Osteocyte (in vitro differentiated cells): ENCODE measurements around the gene NAB2. TPM values are rescaled to one million over a fixed set of nuclear protein-coding genes. Genes with fewer than 3 reads are reported as not detected.

Experiments
- DNase-seq: peaks from one replicate; pipeline ENCODE4 v3.0.0; 2021; ENCODE audit warnings: mixed read lengths; ENCODE audit not compliant: unreplicated experiment; ENCODE audit errors: extremely low spot score
- H3K27ac Mint-ChIP-seq: one replicate; pipeline ENCODE4 v1.8.0; 2021; ENCODE audit warnings: mild to moderate bottlenecking, mixed read lengths; ENCODE audit not compliant: unreplicated experiment
- H3K27me3 Mint-ChIP-seq: one replicate; pipeline ENCODE4 v1.8.0; 2021; ENCODE audit warnings: mixed read lengths; ENCODE audit not compliant: unreplicated experiment
- H3K36me3 Mint-ChIP-seq: one replicate; pipeline ENCODE4 v1.8.0; 2021; ENCODE audit warnings: mixed read lengths; ENCODE audit not compliant: unreplicated experiment
- H3K4me1 Mint-ChIP-seq: one replicate; pipeline ENCODE4 v1.8.0; 2021; ENCODE audit warnings: mixed read lengths; ENCODE audit not compliant: unreplicated experiment
- H3K4me3 Mint-ChIP-seq: one replicate; pipeline ENCODE4 v1.8.0; 2021; ENCODE audit warnings: mild to moderate bottlenecking, moderate library complexity, mixed read lengths; ENCODE audit not compliant: unreplicated experiment
- H3K9me3 Mint-ChIP-seq: one replicate; pipeline ENCODE4 v1.8.0; 2021; ENCODE audit warnings: mixed read lengths; ENCODE audit not compliant: unreplicated experiment
- total RNA-seq: library from RNA; stranded (reverse); gene quantifications from 2 replicates; pipeline ENCODE4 v1.2.1, GENCODE V29; 2021
- TF ChIP-seq, protein P1 (sequence below): fragments of 200-600 bp; sonication (generic); IDR thresholded peaks from 2 replicates; pipeline ENCODE4 v1.5.0; 2021; ENCODE audit warnings: antibody characterized with exemption, mild to moderate bottlenecking, moderate library complexity

NAB2 gene
- total RNA-seq, 1 donor from 2014 or later: 42.8 TPM

DNA sequence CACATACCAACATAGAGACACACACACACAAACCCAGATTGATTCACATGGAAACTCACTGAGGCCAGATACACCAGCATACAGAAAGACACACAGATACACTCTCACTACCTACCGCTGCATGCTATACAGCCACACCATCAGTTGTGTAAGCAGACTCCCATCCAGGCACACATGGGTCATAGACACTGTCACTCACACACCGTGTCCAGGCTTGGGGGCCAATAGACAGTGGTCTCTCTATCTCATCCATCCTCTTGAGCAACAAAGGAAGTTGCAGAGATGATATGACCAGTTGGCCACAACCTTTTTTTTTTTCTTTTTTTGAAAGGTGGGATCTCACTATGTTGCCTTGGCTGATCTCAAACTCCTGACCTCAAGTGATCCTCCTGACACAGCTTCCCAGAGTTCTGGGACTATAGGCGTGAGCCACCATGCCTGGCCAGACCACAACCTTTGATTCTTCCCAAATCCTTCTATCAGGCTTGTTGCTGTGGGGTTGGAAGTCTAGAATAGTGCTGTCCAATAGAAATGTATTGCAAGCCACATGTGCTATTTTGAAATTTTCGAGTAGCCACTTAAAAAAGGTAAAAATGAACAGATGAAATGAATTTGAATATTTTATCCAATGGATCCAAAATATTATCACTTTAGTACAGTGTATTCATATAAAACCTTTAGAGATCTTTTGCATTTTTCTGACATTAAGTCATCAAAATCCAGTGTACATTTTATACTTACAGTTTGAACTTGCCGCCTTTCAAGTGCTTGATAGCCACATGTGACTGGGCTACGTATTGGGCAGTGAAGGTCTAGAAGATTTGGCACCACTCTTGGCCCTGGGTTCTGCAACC, 51.1 kb downstream of the NAB2 start:
- no peaks in the 10 kb centered on the region for H3K27me3 Mint-ChIP-seq
- TF ChIP-seq, protein P1, sequence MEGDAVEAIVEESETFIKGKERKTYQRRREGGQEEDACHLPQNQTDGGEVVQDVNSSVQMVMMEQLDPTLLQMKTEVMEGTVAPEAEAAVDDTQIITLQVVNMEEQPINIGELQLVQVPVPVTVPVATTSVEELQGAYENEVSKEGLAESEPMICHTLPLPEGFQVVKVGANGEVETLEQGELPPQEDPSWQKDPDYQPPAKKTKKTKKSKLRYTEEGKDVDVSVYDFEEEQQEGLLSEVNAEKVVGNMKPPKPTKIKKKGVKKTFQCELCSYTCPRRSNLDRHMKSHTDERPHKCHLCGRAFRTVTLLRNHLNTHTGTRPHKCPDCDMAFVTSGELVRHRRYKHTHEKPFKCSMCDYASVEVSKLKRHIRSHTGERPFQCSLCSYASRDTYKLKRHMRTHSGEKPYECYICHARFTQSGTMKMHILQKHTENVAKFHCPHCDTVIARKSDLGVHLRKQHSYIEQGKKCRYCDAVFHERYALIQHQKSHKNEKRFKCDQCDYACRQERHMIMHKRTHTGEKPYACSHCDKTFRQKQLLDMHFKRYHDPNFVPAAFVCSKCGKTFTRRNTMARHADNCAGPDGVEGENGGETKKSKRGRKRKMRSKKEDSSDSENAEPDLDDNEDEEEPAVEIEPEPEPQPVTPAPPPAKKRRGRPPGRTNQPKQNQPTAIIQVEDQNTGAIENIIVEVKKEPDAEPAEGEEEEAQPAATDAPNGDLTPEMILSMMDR: no peak
- DNase-seq: no peak
- no peak overlapping the region for H3K27ac Mint-ChIP-seq
- H3K4me1 Mint-ChIP-seq: peaks cover 63% of the 10 kb centered on the region
- H3K4me3 Mint-ChIP-seq: no peak overlapping the region
- no peaks in the 10 kb centered on the region for H3K9me3 Mint-ChIP-seq
- H3K36me3 Mint-ChIP-seq: peaks cover 43% of the 10 kb centered on the region

DNA sequence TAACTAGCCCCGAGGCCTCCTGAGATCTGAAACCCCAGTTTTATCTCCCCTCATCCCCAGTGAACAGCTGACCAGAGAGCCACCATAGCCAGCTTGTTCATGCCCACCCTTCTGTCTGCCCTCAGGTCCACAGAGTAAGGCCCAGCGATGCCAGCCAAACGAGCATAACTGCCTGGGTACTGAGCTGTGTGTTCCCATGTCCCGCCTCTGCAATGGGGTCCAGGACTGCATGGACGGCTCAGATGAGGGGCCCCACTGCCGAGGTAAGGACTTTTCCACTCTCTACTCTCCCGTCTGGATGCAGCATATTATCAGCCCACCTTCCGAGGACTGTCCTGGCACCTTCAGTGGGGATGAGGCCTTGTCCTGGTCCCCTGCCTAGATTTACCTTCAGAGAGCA, 52.3 kb downstream of the NAB2 start:
- TF ChIP-seq, protein P1: no peak
- H3K27me3 Mint-ChIP-seq: no peaks in the 10 kb centered on the region
- peaks cover 55% of the 10 kb centered on the region for H3K36me3 Mint-ChIP-seq
- H3K27ac Mint-ChIP-seq: peak overlapping the region; percentile 15
- no peaks in the 10 kb centered on the region for H3K9me3 Mint-ChIP-seq
- no peak for DNase-seq
- H3K4me3 Mint-ChIP-seq: no peak overlapping the region
- H3K4me1 Mint-ChIP-seq: peaks cover 63% of the 10 kb centered on the region

DNA sequence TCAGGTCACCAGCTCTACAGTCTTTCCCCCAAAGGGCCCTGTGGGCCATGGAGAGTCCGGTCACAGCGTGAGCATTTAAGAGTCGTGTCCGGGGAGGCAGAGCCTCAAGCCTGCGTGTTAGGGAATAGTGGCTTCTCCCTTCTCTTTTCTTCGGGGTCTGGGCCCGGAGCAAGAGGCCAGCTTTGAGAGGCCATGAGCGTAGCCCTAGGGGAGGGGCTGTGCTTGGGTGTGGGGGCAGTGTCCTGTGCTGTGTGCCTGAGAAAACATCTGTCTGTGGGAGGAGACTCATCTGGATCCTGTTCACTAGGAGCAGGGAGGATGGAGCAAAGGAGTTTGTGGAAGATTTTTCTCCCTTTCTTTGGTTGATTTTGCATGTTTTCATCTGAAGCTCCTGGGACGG, 53.2 kb downstream of the NAB2 start:
- H3K4me1 Mint-ChIP-seq: peaks cover 65% of the 10 kb centered on the region
- DNase-seq: no peak
- H3K36me3 Mint-ChIP-seq: peaks cover 57% of the 10 kb centered on the region
- TF ChIP-seq, protein P1: no peak
- H3K9me3 Mint-ChIP-seq: no peaks in the 10 kb centered on the region
- H3K4me3 Mint-ChIP-seq: no peak overlapping the region
- peak overlapping the region; percentile 31 for H3K27ac Mint-ChIP-seq
- no peaks in the 10 kb centered on the region for H3K27me3 Mint-ChIP-seq

DNA sequence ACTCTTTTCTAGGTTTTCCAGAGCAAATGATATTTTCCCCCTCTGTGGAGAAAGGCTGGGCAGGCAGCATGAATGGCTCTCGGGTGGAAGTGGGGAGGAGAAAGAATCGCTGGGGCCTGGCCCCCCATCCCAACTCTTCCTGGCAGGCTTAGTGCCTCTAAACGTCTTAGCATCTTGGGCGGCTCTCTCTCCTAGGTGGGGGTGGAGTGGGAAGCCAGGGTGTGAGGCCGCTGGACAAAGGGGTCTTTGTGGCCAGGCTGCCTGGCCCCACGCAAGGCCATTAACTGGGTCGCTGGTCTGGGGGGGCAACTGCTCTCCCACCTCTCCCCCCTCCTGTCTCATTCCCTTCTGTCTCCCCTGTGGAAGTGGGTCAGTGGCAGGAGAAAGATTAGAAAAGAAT, 53.8 kb downstream of the NAB2 start:
- Mint-ChIP-seq H3K36me3 (peaks cover 61% of the 10 kb centered on the region), H3K4me1 (peaks cover 67% of the 10 kb centered on the region), H3K27ac (peak overlapping the region; percentile 23), H3K27me3 (no peaks in the 10 kb centered on the region), H3K9me3 (no peaks in the 10 kb centered on the region), H3K4me3 (no peak overlapping the region)
- DNase-seq: no peak
- TF ChIP-seq, protein P1: no peak

DNA sequence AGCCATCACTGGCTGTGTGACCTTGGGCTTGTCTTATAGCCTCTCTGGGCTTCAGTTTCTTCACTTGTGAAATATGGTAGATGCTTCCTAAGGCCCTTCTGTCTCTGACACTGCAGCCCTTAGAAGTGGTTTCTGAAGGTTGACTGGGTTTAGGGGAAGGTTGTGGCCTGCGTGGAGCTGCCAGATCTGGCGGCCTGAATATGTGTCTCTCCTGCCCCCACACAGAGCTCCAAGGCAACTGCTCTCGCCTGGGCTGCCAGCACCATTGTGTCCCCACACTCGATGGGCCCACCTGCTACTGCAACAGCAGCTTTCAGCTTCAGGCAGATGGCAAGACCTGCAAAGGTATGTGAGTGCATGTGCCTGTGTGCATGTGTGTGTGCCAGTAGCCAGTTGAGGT, 54.5 kb downstream of the NAB2 start:
- Mint-ChIP-seq H3K27ac (no peak overlapping the region), H3K4me3 (no peak overlapping the region), H3K4me1 (peaks cover 68% of the 10 kb centered on the region), H3K27me3 (no peaks in the 10 kb centered on the region), H3K9me3 (no peaks in the 10 kb centered on the region), H3K36me3 (peaks cover 61% of the 10 kb centered on the region)
- DNase-seq: no peak
- TF ChIP-seq, protein P1: no peak

Other genes starting within 250 kb of the NAB2 start
- gene SDR9C7, start 154.7 kb upstream of the NAB2 start, total RNA-seq: not detected in 2 replicates
- gene RDH16, start 131.5 kb upstream of the NAB2 start, total RNA-seq: 0.16 and 0.27 TPM in 2 replicates
- gene ZBTB39, start 82.6 kb upstream of the NAB2 start, total RNA-seq: 6.4 and 7.0 TPM in 2 replicates
- not detected in 2 replicates for gene TAC3, start 72.6 kb upstream of the NAB2 start, total RNA-seq
- gene MYO1A, start 39.0 kb upstream of the NAB2 start, total RNA-seq: not detected in 2 replicates
- gene NEMP1, start 10.3 kb upstream of the NAB2 start, total RNA-seq: 12.1 and 14.5 TPM in 2 replicates
- 154 and 161 TPM in 2 replicates for gene STAT6, start 22.2 kb downstream of the NAB2 start, total RNA-seq
- gene LRP1, start 39.4 kb downstream of the NAB2 start, total RNA-seq: 591 and 603 TPM in 2 replicates
- not detected in 2 replicates for gene LRP1-AS, start 58.5 kb downstream of the NAB2 start, total RNA-seq
- 62.6 and 63.8 TPM in 2 replicates for gene NXPH4, start 127.7 kb downstream of the NAB2 start, total RNA-seq
- 263 and 290 TPM in 2 replicates for gene SHMT2, start 140.6 kb downstream of the NAB2 start, total RNA-seq
- gene STAC3, start 162.1 kb downstream of the NAB2 start, total RNA-seq: 1.8 and 2.4 TPM in 2 replicates